ENCODE results near the gene PAPOLB.
"Not testable (repeated sequence)": the region's sequence is repeated elsewhere in the genome, so short reads cannot be mapped to it uniquely, and the experiment has no call there.

PAPOLB gene

DNA sequence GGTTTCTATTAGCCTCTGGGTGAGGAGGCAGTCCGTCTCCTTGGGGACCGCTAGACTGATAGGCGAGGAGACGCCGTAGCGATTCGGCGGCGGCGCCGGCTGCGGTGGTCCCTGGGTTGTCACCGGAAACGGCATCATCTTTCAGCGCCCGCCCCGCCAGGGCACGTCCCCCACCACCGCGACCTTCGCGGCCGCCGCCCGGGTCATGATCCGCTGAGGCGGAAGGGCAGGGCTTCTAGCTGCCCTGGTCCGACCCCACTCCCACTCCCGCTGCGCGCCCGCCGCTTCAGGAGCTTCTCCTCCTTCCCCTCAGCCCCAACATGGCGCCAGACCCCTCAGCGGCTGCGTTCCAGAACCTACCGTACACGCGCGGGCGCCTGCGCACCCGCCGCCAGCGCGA lies at the start of gene PAPOLB:
PAPOLB (minus strand) TSS at position 358 of the 400 bp plus-strand sequence; CDS start at position 138, 220 bp downstream.
- H3K4me3 ChIP-seq = peak within 1 kb of the TSS in 3 of 7 experiments; percentile 14 to 24 (median 15)
- no peak within 1 kb of the TSS for H3K27ac ChIP-seq

DNA sequence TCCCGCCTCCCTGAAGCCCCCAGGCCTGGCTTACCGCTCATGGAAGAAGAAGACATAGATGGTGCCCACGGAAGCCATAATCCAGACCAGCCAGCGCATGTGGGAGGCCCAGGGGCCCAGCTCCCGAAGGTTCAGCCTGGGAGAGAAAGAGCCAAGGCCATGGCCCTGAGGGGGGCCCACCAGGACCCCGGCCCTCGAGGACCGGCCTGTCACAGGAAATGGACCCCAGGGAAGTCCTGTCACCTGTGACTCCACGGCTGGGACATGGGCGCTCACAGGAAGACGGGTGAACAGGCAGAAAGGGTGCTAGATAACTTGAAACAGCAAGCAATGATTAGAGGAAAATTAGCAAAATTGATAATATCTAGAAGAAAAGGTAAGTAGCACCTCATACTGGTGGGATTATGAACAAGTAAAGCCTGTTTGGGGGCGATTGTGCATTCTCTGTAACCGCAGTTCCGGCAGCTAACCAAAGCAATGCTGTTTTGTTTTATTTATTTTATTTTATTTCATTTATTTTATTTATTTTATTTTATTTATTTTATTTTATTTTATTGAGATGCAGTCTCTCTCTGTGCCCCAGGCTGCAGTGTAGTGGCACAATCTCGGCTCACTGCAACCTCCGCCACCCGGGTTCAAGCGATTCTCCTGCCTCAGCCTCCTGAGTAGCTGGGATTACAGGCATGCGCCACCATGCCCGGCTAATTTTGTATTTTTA lies 49.4 kb upstream of the PAPOLB start:
- Histone ChIP-seq H3K27ac (no peak overlapping the region), H3K4me3 (no peak overlapping the region)

DNA sequence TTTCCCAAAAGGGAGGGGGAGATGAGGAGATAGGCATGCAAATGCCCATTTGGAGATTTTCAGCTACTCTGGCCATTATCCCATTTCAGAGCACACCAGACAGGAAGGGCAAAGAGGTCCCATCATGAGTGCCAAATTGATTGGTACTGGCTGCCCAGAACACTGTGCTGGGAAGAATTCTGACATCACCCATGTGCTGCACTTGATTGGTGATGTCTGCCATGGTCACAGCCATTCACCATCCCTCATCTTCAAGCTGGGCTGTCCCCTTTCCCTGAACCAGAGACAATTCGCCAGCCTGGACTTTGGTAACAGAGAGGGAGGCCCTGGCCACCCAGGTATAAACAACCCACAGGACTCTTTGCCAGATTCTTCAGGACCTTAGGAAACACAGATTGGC lies 44.9 kb upstream of the PAPOLB start:
- no peak overlapping the region for H3K4me3 ChIP-seq
- H3K27ac ChIP-seq = no peak overlapping the region

DNA sequence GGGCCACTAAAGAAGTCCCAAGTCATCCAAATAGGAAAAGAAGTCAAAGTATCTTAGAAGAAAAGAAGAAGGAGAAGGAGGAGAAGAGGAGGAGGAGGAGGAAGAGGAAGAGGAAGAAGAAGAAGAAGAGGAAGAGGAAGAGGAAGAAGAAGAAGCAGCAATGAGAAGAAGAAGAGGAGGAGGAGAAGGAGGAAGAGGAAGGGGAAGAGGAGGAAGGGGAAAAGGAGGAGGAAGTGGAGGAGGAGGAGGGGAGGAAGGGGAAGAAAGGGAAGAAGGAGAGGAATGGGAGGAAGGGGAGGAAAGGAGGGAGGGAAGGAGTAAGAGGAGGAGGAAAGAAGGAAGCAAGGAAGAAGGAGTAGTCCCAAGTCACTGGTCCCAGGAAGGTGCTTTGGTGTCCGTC lies 43.3 kb upstream of the PAPOLB start:
- Histone ChIP-seq H3K4me3 (no peak overlapping the region), H3K27ac (no peak overlapping the region)

DNA sequence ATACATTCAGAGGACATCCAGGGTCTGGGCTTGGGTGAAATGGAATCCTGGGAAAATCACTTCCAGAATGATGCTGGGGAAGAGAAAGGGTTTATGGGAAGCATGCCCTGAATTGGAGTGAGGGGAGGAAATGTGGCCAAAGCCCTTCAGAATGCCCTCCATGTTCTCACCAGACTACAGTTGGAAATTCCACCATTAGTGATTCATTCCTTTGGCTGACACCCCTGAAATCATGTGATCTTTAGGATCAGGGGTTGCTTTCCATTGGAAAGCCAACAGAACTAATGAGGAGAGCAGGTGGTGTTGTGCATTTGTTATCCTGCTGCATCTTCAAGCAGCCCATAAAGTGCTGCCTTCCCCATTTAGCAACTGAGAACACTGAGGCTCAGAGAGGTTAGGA lies 42.5 kb upstream of the PAPOLB start:
- Histone ChIP-seq H3K4me3 (no peak overlapping the region), H3K27ac (no peak overlapping the region)

DNA sequence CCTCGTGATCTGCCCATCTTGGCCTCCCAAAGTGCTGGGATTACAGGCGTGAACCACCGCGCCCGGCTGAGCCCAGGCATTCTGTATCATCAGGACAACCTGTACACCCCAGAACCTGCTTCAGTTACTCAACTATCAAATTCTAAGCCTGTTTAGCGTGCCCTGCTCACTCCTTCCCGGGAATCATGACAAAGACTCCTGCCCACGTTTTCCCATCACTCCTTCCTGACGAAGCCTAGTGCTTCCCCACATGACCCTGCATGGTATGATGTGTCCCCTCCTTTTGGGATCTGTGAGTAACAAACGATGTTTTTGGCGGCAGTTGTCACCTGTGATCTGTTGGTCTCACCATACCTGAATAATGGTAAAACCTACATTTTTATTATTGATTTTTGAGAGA lies 33.9 kb upstream of the PAPOLB start:
- Histone ChIP-seq H3K4me3 (no peak overlapping the region), H3K27ac (no peak overlapping the region)

DNA sequence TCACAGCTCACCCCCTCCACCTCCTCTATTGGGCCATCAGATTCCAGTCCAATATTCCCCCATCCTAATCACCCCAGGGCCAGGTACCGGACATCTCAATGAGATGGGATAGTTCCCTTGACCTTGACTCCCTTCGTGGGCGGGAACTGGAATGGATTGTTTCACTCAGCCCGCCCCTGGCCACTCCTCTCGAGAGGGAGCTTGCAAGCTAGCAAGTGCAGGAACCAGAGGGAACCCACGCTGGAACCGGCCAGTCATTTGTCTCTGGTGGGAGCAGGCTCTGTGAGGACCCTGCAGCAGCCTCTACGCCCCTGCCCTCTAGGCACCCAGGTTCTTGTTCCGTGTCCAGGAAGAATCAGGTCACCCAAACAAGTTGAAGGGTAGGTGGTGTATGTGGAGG lies 32.7 kb upstream of the PAPOLB start:
- H3K27ac ChIP-seq = no peak overlapping the region

DNA sequence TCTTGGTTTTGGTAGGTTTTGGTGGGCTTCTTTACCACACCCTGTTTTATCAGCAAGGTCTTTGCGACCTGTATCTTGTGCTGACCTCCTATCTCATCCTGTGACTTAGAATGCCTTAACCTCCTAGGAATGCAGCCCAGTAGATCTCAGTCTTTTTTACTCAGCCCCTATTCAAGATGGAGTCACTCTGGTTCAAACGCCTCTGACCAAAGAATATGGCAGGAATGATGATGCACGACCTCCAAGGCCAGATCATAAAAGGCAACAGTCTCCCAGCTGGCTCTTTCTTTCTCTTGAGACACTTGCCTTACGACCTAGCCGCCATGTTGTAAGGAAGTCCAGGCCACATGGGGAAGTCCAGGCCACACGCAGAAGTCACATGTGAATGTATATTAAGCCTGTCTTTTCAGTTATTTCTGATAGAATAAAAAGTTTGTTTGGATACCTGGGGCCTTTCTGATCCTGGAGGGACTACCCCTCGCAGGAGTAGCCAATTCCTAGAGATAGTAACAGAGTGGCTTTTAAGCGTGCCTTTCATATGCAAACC lies 32.2 kb upstream of the PAPOLB start:
- Histone ChIP-seq H3K4me3 (no peak overlapping the region), H3K27ac (no peak overlapping the region)

More for the DNA sequence above, 32.7 kb upstream of the PAPOLB start:
- H3K4me3 ChIP-seq = no peak overlapping the region

DNA sequence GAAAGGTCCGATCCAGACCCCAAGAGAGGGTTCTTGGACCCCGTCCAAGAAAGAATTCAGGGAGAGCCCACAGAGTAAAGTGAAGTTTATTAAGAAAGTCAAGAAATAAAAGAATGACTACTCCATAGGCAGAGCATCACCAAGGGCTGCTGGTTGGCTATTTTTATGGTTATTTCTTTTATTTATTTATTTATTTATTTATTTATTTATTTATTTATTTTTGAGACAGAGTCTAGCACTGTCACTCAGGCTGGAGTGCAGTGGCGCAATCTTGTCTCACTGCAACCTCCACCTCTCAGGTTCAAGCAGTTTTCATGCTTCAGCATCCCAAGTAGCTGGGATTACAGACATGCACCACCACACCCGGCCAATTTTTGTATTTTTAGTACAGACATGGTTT lies 31.4 kb upstream of the PAPOLB start:
- H3K4me3 ChIP-seq = not testable (repeated sequence)

DNA sequence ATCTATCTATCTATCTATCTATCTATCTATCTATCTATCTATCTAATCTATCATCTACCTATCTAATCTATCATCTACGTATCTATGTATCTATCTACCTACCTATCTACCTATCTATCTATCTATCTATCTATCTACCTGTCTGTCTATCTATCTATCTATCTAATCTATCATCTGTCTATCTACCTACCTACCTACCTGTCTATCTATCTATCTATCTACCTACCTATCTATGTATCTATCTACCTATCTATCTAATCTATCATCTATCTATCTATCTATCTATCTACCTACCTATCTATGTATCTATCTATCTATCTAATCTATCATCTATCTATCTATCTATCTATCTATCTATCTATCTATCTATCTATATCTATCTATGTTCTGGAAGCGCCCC lies 29.7 kb upstream of the PAPOLB start:
- not testable (repeated sequence) for H3K27ac ChIP-seq, H3K4me3 ChIP-seq

More for the DNA sequence above, 31.4 kb upstream of the PAPOLB start:
- not testable (repeated sequence) for H3K27ac ChIP-seq

DNA sequence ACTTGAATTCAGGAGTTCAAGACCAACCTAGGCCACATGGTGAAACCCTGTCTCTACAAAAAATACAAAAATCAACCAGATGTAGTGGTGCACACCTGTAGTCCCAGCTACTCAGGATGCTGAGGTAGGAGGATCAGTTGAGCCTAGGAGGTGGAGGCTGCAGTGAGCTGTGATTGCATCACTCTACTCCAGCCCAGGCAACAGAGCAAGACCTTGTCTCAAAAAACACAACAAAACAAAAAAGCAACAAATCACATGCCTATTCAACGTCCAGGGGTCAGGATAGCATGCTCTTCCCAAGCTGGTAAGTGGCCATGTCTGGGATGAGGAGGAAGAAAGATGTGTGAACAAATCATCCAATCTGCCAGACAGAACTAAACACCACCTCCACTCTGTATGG lies 27.9 kb upstream of the PAPOLB start:
- Histone ChIP-seq H3K4me3 (no peak overlapping the region), H3K27ac (no peak overlapping the region)

DNA sequence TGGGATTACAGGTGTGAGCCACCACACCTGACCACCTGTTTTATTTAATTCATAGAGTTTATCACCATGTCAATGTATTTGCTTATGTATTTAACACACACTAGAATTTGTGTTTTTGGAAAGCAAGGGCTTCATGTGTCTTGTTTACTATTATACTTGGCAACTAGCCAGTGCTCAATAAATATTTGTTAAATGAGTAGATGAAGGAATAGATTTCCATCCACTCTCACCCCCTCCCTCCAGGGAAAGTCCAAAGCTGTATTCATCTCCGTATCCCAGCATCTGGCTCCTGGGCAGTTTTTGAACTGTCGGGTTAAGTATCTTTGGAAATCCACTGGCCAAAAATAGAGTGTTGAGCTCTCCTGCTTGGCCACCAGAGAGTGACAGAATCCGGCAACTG lies 26.3 kb upstream of the PAPOLB start:
- no peak overlapping the region for H3K27ac ChIP-seq

DNA sequence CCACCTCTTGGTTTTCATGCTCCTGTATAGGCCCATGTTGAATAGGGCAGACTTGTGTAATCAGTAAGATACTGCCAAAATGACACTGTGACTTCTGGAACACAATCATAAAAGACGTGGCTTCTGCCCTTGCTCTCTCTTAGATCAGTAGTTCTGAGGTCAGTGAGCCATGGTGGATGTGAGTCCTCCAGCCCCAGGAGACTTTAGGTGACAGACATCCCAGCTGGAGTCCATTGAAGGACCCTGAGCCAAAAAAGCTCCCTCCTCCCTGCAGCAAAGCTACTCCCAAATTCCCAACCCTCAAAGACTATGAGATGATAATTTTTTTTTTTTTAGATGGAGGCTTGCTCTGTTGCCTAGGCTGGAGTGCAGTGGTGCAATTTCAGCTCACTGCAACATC lies 24.8 kb upstream of the PAPOLB start:
- no peak overlapping the region for H3K4me3 ChIP-seq

More for the DNA sequence above, 26.3 kb upstream of the PAPOLB start:
- no peak overlapping the region for H3K4me3 ChIP-seq

DNA sequence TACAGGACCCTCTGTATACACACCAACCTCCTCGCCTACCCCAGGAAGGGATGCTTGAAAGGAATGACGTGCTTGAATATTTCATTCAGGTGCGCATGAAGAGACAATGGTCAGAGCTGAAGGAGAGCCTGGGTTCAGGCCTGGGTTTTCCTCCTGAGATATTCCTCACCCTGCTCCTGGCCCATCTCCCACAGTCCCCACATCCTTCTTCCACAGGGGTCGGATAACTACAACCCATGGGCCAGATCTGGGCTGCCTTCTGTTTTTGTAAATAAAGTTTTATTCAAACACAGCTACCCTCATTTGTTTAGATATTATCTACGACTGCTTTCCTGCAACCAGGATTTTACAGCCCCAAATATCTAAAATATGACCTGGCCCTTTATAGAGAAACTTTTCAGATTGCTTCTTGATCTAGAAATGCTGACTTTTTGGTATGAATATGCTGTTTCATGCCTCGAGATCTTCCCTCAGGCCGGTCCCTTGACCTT lies 23.5 kb upstream of the PAPOLB start:
- no peak overlapping the region for H3K27ac ChIP-seq
- no peak overlapping the region for H3K4me3 ChIP-seq

More for the DNA sequence above, 24.8 kb upstream of the PAPOLB start:
- H3K27ac ChIP-seq = no peak overlapping the region

DNA sequence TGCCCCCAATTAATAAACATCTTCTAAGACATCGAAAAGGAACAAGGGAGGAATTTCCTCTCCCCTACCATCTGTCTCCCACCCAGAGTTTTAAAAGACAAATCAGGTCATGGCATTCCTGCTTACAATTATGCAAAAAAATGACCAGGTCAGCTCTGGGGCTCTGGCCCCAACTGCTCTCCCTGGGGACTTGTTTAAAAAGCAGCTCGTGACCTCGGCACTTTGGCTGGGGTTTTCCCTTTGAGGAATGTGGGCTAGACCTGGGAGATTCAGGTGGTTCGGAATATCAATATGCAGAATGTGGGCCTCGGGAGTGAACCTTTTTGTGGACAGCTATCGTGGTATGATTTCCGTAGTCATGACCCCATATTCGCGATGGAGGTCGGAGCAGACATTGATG lies 22.3 kb upstream of the PAPOLB start:
- no peak overlapping the region for H3K4me3 ChIP-seq
- H3K27ac ChIP-seq = no peak overlapping the region

DNA sequence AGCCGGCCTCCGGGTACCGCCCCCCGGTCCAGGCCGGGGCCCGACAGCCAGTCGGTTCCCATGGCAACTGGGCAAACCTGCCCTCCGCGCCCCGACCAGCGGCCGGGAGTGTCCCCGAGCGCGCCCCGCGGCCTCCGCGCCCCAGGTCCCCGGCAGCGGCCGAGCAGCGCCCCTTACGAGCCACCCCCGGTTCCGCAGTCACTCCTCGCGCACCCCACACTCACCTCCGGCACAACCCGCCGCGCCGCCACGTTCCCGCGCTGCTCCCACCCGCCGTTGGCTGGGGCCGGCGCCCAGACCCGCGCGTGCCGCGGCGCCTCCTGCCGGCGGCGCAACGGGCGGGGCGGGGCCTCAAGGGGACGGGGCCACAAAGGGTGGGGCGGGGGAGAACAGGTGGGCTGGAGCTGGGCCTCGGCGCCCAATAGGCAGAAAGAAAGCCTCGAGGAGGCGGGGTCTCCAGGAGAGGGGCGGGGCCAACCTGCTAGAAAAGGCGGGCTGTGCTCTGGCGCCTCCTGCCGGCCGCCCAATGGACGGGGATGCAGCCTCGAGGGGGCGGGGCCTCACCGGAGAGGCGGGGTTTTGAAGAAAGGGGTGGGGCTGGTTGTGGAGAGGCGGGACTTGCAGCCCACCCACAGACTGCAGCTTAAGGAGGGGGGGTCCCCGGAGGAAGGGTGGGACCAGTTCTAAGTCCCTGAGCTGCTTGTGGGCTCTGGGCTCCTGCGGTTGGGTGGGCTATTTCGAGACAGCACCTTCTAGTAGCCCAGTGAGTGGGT lies 21.7 kb upstream of the PAPOLB start, which contains the start of gene RADIL:
RADIL (minus strand) TSS at position 345 of the 773 bp plus-strand sequence. CDS start 5,577 bp downstream, outside the sequence.
- Histone ChIP-seq H3K27ac (peak within 1 kb of the TSS in 14 of 21 experiments; percentile 15 to 87 (median 70)), H3K4me3 (peak within 1 kb of the TSS; percentile 24 to 48 (median 28))

DNA sequence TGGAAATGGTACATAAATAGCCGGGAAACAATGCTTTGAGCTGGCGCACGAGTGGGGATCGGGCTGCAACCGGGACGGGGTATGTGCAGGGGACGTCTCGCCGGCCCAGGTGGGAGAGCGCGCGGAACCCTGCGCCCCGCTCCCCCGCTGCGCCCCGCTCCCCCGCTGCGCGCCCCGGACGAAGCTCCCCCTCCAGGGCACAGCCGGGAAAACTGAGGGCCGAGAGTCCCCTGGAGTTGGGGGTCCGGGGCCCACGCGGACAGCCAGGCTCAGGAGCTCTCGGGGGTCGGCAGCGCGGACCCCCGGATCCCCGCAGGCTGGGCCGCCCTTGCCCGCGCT lies 21.2 kb upstream of the PAPOLB start:
- Histone ChIP-seq H3K4me3 (peak overlapping the region; percentile 24 to 48 (median 28)), H3K27ac (peak overlapping the region in 11 of 21 experiments; percentile 15 to 85 (median 74))

DNA sequence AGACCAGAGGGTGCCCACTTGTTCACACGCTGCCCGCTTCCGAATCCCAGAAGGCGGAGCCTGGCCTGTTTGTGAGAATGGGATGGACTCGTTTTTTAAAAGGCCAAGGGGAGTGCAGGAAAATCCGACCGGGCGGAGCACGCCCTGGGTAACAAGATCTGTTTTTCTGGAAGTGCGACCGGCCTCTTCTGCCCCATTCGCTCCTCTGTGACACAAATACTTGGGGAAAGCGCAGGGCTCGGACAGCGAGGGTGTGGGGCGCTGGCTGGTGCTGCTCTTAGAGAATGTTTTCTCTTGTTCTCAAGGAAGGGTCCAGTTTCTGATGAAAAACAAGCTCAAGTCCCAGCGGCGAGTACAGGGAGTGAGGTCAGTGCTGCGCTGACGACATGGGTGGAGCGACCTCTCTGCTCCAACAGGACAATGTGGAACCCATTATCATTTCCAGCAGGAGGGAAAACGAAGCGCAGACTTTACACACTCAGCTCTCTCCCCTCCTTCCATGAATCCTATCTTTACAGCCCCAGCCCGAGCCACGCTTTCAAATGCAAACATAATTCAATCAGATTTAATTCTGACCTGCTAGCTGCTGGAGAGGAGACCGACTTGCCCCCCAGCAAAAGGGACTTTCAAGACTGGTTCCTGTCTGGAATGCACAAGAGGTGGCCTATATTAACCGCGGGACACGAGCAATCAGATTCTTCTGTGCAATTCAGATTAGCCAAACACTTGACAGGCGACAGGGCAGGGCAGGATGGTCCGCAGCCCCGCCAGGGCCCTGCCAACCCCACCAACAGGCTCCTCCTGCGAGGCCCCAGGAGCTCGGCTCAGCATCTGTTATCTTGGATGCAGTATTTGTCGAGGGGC lies 20.6 kb upstream of the PAPOLB start:
- Histone ChIP-seq H3K27ac (peak overlapping the region in 18 of 21 experiments; percentile 18 to 87 (median 70)), H3K4me3 (peak overlapping the region; percentile 24 to 48 (median 28))

DNA sequence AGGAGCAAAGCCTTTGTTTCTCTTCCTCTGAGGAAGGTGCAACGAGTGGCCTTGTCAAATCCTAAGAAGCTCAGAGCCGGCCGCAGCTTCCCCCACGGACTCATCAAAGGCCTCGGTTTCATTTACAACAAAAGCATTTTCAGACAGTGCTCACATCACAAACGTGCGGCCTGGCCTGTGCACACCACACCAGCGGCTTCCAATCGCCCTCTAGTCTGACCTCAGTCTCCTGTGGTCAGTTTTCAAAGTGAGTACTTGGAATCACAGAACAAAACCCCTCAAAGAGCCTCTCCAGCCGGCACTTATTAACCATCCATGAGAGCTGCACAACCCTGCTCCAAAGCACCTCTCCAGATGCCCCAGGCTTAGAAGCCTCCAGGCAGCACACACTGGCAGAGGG lies 18.4 kb upstream of the PAPOLB start:
- no peak overlapping the region for H3K27ac ChIP-seq

More for the DNA sequence above, 18.4 kb upstream of the PAPOLB start:
- no peak overlapping the region for H3K4me3 ChIP-seq
